Measurements from ENCODE around the gene MAGEA12. TPM values are rescaled to one million over a fixed set of nuclear protein-coding genes. Genes with fewer than 3 reads are reported as not detected.
"Not testable (repeated sequence)": the region's sequence is repeated elsewhere in the genome, so short reads cannot be mapped to it uniquely, and the experiment has no call there.

MAGEA12 gene
- not detected for polyA plus RNA-seq (ENCODE audit: insufficient read length in 10 of 10)
- long read RNA-seq, donor 1 = 0 reads
- long read RNA-seq, donor 2 = 0 reads
- long read RNA-seq, donor 3 = 0 reads
- long read RNA-seq, donor 4 = 0 reads
- long read RNA-seq, donor 5 = 0 reads
- long read RNA-seq, donor 6 = 0 reads
- long read RNA-seq, donor 7 = 0 reads
- long read RNA-seq, donor 8 = 0 reads
- long read RNA-seq, donor 9 = 0 reads

GRCh38 chrX:152733261-152733975 is at the start of gene MAGEA12, which contains the start of gene CSAG1:
MAGEA12 (plus strand) TSS chrX:152733757; CDS start chrX:152736162, 2,405 bp downstream.
CSAG1 (minus strand) TSS chrX:152733721; CDS start chrX:152732460, 1,261 bp downstream.
- DNase-seq = no peak

DNA sequence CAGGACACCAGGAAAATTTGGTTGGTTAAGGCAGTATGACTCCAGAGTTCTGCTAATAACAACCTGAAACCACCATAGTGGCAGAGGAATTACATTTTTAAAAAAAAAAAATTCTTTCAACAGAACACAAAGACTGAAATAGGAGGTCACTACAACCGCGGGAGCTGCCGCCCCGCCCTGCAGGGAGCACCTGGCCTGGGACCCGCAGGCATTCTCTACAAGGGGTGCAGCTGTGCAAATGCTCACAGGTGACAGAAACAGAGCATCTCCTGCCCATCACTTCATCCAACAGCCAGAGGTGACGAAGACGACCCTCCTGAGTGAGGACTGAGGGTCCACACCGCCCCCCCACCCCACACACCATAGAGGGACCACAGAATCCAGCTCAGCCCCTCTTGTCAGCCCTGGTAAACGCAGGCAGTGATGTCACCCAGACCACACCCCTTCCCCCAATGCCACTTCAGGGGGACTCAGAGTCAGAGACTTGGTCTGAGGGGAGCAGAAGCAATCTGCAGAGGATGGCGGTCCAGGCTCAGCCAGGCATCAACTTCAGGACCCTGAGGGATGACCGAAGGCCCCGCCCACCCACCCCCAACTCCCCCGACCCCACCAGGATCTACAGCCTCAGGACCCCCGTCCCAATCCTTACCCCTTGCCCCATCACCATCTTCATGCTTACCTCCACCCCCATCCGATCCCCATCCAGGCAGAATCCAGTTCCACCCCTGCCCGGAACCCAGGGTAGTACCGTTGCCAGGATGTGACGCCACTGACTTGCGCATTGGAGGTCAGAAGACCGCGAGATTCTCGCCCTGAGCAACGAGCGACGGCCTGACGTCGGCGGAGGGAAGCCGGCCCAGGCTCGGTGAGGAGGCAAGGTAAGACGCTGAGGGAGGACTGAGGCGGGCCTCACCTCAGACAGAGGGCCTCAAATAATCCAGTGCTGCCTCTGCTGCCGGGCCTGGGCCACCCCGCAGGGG is 35.3 kb upstream of the MAGEA12 start, which contains the start of gene MAGEA3:
MAGEA3 (plus strand) TSS at position 843 of the 980 bp plus-strand sequence. CDS start 2,039 bp downstream, outside the sequence.
- DNase-seq = not testable (repeated sequence)

GRCh38 chrX:152700390-152700789 is 33.2 kb upstream of the MAGEA12 start:
- not testable (repeated sequence) for DNase-seq

DNA sequence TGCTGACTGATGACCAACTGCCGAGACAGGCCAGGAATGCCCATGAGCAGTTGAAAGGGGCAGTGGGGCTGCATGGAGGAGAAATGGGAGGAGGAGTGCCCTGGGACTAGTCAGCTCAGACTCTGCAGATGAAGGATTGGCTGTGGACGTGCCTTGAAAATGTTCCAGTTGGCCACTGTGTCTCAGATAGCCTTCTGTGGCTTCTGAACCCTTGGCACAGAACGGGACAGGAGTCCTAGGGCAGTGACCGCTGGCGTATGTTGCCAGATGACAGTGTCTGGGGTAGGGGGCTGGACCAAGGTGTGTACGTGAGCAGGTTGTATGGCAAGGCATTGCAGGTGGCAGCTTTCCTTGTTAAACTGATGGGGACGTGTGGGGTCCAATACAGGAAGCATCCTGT is 27.1 kb upstream of the MAGEA12 start:
- not testable (repeated sequence) for DNase-seq

- DNase-seq = not testable (repeated sequence)
These were observed 24.4 kb upstream of the MAGEA12 start, which contains the start of gene CSAG2 for GRCh38 chrX:152709173-152709572. CSAG2 (minus strand) TSS chrX:152709273; CDS start chrX:152709112, 161 bp downstream.

DNA sequence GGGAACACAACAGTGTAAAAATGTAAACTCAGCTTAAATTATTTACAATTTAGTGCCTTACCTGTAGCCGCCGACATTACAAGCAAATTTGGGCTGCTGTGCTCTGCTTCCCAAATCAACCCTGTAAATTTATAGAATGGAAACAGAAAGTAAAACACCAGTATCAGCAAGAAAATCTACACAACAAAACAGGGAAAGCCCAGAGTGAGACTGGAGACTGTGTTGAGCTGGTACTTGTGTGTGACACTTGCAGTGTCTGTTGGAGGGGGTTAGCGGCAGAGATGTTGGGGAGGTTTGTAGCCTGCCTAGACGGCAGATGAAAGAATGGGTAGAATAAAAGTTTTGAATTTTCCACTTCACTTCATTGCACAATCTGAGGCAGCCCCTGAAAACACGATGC is 20.4 kb upstream of the MAGEA12 start:
- DNase-seq = not testable (repeated sequence)

DNA sequence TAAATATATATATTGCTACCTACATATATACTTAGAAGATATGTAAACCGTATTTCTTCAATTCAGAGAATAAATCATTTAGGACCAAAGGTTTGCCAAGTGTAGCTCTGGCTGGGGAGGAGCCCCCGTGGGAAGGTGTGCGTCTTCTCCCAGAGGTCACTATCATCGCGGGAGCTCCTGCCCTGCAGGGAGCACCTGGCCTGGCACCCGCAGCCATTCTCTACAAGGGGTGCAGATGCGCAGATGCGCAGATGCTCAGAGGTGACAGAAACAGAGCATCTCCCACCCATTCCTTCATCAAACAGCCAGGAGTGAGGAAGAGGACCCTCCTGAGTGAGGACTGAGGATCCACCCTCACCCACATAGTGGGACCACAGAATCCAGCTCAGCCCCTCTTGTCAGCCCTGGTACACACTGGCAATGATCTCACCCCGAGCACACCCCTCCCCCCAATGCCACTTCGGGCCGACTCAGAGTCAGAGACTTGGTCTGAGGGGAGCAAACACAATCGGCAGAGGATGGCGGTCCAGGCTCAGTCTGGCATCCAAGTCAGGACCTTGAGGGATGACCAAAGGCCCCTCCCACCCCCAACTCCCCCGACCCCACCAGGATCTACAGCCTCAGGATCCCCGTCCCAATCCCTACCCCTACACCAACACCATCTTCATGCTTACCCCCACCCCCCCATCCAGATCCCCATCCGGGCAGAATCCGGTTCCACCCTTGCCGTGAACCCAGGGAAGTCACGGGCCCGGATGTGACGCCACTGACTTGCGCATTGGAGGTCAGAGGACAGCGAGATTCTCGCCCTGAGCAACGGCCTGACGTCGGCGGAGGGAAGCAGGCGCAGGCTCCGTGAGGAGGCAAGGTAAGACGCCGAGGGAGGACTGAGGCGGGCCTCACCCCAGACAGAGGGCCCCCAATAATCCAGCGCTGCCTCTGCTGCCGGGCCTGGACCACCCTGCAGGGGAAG is 19.5 kb upstream of the MAGEA12 start, which contains the start of gene MAGEA2B:
MAGEA2B (plus strand) TSS at position 814 of the 973 bp plus-strand sequence. CDS start 2,479 bp downstream, outside the sequence.
- DNase-seq = not testable (repeated sequence)

DNA sequence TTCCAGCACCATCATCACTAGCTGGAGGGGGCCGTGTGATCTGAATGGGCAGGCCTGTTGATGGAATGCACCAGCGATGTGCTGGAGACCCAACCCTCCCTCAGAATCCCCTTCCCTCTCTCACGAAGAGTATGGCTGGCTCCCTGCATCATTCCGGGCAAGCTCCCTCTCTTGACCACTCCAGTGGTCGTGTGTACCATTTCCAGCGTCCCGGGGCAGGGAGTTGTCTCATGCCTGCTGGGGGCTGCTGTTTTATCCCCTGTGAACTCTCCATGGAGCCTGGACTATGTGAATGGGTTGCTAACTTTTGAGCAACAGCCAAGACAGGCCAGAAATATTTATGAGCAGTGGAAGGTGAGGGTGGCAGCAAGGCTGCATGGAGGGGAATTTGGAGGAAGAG is 8.1 kb upstream of the MAGEA12 start:
- no peak for DNase-seq

- not testable (repeated sequence) for DNase-seq
These were observed 744 bp downstream of the MAGEA12 start for GRCh38 chrX:152734143-152734858.

- no peak for DNase-seq
These were observed 1.5 kb downstream of the MAGEA12 start for GRCh38 chrX:152735101-152735500.

DNA sequence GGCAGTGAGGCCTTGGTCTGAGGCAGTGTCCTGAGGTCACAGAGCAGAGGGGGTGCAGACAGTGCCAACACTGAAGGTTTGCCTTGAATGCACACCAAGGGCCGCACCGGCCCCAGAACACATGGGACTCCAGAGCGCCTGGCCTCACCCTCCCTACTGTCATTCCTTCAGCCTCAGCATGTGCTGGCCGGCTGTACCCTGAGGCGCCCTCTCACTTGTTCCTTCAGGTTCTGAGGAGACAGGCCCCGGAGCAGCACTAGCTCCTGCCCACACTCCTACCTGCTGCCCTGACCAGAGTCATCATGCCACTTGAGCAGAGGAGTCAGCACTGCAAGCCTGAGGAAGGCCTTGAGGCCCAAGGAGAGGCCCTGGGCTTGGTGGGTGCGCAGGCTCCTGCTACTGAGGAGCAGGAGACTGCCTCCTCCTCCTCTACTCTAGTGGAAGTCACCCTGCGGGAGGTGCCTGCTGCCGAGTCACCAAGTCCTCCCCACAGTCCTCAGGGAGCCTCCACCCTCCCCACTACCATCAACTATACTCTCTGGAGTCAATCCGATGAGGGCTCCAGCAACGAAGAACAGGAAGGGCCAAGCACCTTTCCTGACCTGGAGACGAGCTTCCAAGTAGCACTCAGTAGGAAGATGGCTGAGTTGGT is 2.4 kb downstream of the MAGEA12 start:
- DNase-seq = no peak

DNA sequence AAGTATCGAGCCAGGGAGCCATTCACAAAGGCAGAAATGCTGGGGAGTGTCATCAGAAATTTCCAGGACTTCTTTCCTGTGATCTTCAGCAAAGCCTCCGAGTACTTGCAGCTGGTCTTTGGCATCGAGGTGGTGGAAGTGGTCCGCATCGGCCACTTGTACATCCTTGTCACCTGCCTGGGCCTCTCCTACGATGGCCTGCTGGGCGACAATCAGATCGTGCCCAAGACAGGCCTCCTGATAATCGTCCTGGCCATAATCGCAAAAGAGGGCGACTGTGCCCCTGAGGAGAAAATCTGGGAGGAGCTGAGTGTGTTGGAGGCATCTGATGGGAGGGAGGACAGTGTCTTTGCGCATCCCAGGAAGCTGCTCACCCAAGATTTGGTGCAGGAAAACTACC is 3.0 kb downstream of the MAGEA12 start:
- DNase-seq = not testable (repeated sequence)

DNA sequence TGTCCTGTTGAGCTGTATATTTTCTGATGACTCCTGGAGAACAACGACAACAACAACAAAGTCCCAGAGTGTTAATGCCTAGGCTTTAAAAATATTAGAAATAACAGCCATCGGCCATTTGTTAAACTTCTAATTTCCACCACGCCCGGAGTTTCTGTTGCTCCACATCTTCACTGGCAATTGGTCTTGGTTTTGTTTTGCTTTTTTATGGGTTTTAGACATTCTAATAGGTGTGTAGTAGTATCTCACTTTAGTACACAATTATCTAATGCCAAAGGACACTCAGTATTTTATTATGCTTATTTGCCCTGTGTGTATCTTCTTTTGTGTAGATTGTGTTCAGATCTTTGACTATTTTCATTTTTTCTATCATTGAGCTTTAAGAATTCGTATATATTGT is 5.0 kb downstream of the MAGEA12 start:
- no peak for DNase-seq

DNA sequence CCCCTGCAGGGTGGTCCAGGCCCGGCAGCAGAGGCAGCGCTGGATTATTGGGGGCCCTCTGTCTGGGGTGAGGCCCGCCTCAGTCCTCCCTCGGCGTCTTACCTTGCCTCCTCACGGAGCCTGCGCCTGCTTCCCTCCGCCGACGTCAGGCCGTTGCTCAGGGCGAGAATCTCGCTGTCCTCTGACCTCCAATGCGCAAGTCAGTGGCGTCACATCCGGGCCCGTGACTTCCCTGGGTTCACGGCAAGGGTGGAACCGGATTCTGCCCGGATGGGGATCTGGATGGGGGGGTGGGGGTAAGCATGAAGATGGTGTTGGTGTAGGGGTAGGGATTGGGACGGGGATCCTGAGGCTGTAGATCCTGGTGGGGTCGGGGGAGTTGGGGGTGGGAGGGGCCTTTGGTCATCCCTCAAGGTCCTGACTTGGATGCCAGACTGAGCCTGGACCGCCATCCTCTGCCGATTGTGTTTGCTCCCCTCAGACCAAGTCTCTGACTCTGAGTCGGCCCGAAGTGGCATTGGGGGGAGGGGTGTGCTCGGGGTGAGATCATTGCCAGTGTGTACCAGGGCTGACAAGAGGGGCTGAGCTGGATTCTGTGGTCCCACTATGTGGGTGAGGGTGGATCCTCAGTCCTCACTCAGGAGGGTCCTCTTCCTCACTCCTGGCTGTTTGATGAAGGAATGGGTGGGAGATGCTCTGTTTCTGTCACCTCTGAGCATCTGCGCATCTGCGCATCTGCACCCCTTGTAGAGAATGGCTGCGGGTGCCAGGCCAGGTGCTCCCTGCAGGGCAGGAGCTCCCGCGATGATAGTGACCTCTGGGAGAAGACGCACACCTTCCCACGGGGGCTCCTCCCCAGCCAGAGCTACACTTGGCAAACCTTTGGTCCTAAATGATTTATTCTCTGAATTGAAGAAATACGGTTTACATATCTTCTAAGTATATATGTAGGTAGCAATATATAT is 20.4 kb downstream of the MAGEA12 start, which contains the start of gene MAGEA2:
MAGEA2 (minus strand) TSS at position 157 of the 965 bp plus-strand sequence. CDS start 2,479 bp downstream, outside the sequence.
- not testable (repeated sequence) for DNase-seq

DNA sequence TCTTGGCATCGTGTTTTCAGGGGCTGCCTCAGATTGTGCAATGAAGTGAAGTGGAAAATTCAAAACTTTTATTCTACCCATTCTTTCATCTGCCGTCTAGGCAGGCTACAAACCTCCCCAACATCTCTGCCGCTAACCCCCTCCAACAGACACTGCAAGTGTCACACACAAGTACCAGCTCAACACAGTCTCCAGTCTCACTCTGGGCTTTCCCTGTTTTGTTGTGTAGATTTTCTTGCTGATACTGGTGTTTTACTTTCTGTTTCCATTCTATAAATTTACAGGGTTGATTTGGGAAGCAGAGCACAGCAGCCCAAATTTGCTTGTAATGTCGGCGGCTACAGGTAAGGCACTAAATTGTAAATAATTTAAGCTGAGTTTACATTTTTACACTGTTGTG is 21.3 kb downstream of the MAGEA12 start:
- not testable (repeated sequence) for DNase-seq

DNA sequence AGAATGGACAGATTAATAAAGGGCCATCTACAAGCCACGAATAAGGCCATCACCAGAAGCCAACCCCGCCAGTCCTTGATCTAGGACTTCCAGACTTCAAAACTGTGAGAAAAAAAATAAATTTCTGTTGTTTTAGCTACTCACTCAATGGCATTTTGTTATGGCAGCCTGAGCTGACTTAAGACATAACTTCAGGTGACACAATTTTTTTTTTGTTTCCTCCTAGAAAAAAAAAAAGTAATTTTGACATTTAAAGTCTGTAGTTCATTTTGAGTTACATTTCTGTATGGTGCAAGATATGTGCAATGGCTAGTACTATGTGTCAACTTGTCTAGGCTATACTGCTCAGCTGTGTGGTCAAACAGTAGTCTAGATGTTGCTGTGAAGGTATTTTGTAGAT is 25.4 kb downstream of the MAGEA12 start, which contains the start of gene CSAG3:
CSAG3 (plus strand) TSS at position 301 of the 400 bp plus-strand sequence.
- not testable (repeated sequence) for DNase-seq

DNA sequence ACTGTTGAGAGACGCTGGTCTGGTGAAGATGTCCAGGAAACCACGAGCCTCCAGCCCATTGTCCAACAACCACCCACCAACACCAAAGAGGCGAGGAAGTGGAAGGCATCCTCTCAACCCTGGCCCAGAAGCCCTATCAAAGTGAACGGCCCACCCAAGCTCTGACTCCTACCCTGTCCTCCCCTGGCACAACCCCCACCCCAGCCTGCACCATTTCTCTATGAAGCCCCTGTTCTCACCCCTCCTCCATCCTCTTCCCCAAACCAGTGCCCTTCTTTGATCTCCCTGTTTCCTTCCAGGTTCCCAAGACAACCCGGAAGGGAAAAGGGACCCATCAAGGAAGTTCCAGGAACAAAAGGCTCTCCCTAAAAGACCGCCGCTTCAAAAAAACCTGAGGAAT is 26.0 kb downstream of the MAGEA12 start:
- not testable (repeated sequence) for DNase-seq

All from muscle of back (tissue), 13 donors.